GM21367 (cell line): ENCODE measurements around the gene CTAG1A.
"Not testable (repeated sequence)": the region's sequence is repeated elsewhere in the genome, so short reads cannot be mapped to it uniquely, and the experiment has no call there.

Experiments
- ATAC-seq: cut with Tn5 transposase; IDR thresholded peaks from one replicate; pipeline ENCODE4 v1.9.1; 2021; ENCODE audit not compliant: unreplicated experiment

CTAG1A gene

DNA sequence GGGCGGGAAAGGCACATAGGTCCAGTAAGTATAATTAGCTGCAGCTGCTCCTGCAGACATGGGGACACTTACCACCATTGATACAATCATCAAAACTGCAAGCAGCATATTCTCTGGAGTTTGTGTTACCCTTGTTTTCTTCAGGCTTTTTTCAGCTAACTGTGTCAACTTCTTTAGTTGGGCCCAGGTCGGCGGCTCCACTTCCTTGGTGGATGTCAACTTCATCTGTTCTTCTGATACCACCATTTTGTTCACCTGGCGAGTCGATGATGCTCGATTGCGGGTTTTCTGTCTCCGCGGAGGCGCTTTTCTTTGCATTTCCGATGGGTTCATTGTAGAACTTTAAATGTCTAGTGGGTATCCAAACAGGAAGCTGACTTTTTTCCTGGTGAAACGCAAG lies 26.2 kb downstream of the CTAG1A start:
- ATAC-seq = not testable (repeated sequence)

DNA sequence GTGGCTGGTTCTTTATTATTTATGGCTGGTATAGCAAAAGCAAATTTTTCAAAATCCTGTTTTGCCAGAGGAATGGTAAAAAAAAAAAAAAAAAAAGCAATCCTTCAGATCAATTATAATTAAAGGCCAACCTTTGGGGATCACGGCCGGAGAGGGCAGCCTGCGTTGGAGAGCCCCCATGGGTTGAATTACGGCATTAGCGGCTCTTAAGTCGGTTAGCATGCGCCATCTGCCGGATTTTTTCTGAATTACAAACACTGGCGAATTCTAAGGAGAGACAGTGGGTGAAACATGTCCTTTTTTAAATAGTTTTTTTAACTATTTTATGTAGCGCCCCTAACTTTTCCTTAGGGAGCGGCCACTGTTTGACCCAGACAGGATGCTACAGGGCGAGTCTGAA lies 28.7 kb downstream of the CTAG1A start:
- ATAC-seq = not testable (repeated sequence)

DNA sequence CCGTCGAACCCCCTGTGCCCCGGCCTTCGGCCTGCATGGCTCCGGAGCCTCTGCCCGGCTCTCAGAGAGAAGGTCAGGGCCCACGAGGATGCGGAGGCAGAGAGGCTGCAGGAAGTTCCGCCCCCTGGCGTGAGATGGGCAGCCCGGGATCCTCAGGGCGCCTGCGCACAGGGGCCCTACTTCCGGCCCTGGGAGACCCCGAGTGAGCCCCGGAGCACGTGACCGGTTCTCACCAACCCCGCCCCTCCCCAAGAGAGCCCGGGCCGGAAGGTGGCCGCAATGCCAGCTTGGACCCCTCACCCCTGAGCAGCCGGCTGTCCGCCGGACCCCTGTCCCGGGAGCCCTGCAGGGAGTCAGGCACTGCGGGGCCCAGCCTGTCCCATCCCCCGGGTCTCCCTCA lies 34.2 kb downstream of the CTAG1A start, which contains the start of gene CTAG1B:
Gene CTAG1B, minus strand, starts transcription at position 101 of the 400 bp plus-strand sequence. Its CDS starts 64 bp downstream, at position 37.
- not testable (repeated sequence) for ATAC-seq

DNA sequence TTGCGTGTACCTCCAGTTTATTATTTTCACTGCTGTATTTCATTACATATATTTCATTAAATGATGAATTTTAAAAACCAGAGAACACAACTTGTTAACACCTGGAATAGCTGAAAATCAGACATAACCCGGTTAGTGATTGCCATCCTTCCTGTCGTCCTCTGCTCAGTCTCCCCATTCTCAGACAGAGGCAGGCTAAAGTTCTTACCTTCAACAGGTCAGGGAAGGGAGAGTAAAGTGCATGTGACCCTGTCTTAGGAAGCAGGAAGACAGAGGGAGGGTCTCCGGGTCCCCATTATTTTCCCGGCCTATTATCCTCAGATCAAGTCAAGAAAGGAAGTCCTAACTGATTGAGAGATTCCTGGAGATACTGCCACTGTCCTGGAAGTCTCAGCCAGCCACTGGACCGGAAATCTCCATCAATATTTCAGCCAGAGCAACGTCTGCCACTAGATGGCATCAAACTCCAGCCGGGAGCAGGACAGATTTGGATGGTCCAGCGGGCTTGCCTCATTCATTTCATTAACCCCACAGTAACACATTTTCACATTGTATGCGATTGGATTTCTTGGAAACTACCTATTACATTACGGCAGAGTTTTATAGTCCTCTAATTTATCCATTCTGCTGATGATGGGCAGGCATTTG lies 36.0 kb downstream of the CTAG1A start:
- ATAC-seq = not testable (repeated sequence)

DNA sequence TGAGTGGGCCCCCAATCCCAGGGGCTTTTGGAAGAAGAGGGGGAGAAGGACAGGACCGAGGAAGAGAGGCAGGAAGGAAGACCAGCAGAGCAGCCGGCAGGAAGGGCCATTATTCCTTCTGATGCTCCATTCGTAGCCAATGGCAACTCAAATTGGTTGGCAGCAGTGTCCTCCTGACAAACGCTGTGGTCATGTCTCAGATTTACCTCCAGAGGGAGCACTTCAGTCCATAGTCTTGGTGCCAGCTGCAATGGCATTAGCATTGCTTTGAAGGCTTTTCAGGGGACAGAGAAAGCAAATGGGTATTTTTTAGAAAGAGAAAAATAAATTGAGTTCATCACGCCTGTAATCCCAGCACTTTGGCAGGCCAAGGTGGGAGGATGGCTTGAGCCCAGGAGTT lies 44.0 kb downstream of the CTAG1A start:
- not testable (repeated sequence) for ATAC-seq

DNA sequence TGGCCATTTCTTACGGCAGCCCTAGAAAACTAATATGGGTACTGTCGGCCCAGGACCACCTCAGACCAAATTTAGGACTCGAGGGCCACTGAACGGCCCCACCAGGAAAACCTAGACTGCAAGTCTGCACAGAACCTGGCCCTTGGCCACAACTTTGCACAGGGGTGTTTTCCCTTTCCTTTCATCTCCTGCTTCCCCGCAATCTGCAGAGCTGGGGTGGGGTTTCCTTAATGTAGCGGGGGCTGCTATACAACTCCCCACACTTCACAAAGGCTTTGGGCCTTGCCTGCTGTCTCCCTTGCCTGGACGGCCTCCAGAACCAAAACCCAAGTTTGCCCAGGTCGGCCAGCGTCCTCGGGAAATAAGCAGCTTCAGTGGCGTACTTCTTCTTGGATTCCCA lies 46.0 kb downstream of the CTAG1A start:
- ATAC-seq = not testable (repeated sequence)

DNA sequence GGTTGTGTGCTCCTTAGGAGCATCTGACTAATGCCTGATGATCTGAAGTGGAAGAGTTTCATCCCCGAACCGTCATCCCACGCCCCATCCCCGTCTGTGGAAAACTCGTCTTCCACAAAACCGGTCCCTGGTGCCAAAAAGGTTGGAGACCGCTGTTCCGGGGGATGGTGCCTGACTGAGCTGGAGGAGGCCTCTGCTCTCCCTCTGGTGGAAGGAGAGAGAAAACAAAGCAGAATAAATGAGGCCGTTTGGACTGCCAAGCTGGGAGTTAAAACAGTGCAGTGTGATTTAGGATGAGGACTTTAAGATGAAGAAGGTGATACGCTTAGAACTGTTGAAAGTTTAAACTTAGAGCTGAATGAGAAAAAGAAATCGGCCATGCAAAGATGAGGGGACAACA lies 48.7 kb downstream of the CTAG1A start:
- not testable (repeated sequence) for ATAC-seq
